ENCODE data around the gene TEX54.

GRCh38 chr11:62880803-62881578, 48.4 kb upstream of the TEX54 start, which contains the start of gene SLC3A2:
- TF ChIP-seq CTCF (IDR thresholded peaks at IDR 0.05) (peak; percentile 49 to 93 (median 80)), POLR2A (IDR thresholded peaks at IDR 0.05) (peak; percentile 95 to 98)
